Testis (tissue), 2 donors: ENCODE results near the gene C4orf50.

ENCODE experiments used
- POLR2A ChIP-seq: fragments of 450-650 bp; IDR thresholded peaks from one replicate; pipeline ENCODE4 v1.6.1; 2017; ENCODE audit warnings: antibody characterized with exemption, mild to moderate bottlenecking, moderate library complexity
- TF ChIP-seq, protein P1 (sequence below), 3 experiments: fragments of 450-650 bp in 2 of 3; fragments of 200-600 bp in 1 of 3; sonication (generic) in 1 of 3; IDR thresholded peaks; one replicate each; pipeline ENCODE4 v1.5.1; 2016 to 2019; ENCODE audit warnings: antibody characterized with exemption in 3 of 3, mild to moderate bottlenecking in 2 of 3, moderate library complexity in 1 of 3

DNA sequence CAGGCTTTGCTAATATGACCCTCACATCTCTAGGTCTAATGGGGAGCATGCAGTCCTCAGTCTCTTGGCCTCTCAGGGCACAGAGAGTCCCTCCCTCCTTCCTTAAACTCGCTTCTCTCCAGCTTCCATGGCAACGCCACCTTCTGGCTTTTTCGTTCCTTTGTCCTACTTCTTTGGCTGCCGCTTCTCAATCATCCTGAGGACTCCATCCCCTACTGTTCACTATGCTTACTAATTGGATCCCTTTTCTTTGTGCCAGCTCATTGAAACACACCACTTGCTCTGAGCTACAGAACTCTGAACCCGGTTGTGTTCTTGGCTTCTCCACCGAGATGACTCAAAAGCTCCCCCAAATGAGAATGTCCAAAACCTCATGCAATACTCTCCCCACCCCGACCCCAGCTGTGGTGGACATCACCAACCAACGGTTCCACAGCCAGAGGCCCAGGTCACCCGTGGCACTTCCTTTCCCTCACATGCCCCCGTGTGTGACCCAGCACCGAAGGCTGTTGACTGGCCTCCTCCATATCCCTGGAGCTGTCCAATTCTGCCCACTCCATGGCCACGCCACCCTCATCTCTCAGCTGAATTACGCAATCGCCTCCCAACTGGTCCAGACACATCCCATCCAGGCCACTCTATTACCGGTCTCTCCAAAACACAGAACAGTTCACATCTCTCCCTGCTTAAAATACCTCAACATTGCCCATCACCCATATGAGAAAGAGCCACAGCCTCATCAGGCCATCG lies 160.0 kb downstream of the C4orf50 start:
- TF ChIP-seq POLR2A: no peak
- TF ChIP-seq, protein P1, sequence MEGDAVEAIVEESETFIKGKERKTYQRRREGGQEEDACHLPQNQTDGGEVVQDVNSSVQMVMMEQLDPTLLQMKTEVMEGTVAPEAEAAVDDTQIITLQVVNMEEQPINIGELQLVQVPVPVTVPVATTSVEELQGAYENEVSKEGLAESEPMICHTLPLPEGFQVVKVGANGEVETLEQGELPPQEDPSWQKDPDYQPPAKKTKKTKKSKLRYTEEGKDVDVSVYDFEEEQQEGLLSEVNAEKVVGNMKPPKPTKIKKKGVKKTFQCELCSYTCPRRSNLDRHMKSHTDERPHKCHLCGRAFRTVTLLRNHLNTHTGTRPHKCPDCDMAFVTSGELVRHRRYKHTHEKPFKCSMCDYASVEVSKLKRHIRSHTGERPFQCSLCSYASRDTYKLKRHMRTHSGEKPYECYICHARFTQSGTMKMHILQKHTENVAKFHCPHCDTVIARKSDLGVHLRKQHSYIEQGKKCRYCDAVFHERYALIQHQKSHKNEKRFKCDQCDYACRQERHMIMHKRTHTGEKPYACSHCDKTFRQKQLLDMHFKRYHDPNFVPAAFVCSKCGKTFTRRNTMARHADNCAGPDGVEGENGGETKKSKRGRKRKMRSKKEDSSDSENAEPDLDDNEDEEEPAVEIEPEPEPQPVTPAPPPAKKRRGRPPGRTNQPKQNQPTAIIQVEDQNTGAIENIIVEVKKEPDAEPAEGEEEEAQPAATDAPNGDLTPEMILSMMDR (IDR thresholded peaks at IDR 0.05): no peak
